GM18505 (cell line): Measurements from ENCODE around the gene DOCK8.

Source experiments
- ATAC-seq: cut with Tn5 transposase; IDR thresholded peaks from one replicate; pipeline ENCODE4 v1.9.1; 2021; ENCODE audit not compliant: unreplicated experiment
- POLR2A ChIP-seq: IDR thresholded peaks from 4 replicates; pipeline ENCODE4 v1.6.1; 2011; ENCODE audit warnings: borderline replicate concordance; ENCODE audit not compliant: insufficient read depth, insufficient read length; ENCODE audit errors: extremely low read depth

DOCK8 gene

GRCh38 chr9:266228-266627 lies 51.6 kb downstream of the DOCK8 start:
- no peak for TF ChIP-seq POLR2A
- ATAC-seq: no peak

DNA sequence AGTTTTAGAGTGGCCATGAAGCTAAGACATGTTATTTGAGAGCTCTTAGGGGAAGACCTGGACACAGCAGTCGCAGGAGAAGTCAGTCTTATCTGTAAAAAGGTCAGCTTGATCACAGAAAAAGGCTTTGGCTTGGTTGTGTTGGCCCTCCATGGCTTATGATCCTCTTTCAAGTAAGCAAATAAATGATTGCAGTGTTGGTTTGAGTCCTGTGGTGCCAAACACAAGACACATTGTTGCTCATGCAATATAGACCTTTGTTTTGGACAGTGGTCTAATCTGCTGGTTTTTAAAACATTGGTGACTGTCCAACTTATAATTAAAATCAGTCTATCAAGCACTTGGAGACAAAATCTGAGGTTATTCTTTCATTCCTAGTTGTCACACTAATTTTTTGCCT lies 54.0 kb downstream of the DOCK8 start:
- no peak for ATAC-seq
- TF ChIP-seq POLR2A: no peak

- TF ChIP-seq POLR2A: no peak
- no peak for ATAC-seq
Measured at GRCh38 chr9:269081-269711, 54.5 kb downstream of the DOCK8 start.

DNA sequence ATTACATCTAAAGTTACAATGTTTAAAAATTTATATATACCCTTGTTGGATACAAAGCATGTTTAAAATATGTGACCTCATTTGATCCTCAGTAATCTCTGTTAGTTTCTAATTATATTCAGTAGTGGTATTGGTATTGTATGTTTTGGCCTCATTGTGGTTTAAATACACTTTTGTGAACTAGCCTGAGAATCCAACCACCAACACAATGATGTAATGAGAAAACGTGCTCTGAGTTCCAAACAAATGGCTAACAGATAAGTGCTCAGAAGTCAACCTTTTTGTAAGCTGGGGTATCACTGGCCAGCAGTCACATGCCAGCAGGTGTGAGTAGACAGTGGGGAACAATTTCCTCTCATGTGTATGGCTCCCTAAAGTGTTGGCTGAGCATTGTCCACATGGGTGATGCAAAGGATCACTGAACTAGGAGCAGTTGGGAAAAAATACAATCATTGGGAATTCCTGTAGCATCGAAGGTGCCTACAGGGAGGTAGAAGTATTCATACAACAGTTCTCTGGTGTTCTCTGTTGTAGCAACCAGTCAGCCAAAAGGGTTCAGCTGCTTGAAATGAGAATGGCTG lies 56.1 kb downstream of the DOCK8 start:
- TF ChIP-seq POLR2A: no peak
- no peak for ATAC-seq

GRCh38 chr9:272251-273213 lies 57.9 kb downstream of the DOCK8 start:
- peak; percentile 67 for TF ChIP-seq POLR2A
- ATAC-seq: peak; percentile 97

GRCh38 chr9:274406-274805 lies 59.7 kb downstream of the DOCK8 start:
- TF ChIP-seq POLR2A: no peak
- ATAC-seq: no peak

GRCh38 chr9:277601-278295 lies 63.1 kb downstream of the DOCK8 start:
- TF ChIP-seq POLR2A: no peak
- no peak for ATAC-seq

GRCh38 chr9:278651-279050 lies 64.0 kb downstream of the DOCK8 start:
- no peak for ATAC-seq

GRCh38 chr9:279674-280073 lies 65.0 kb downstream of the DOCK8 start:
- TF ChIP-seq POLR2A: no peak
- ATAC-seq: no peak

More at GRCh38 chr9:278651-279050, 64.0 kb downstream of the DOCK8 start:
- no peak for TF ChIP-seq POLR2A

GRCh38 chr9:281741-282645 lies 67.3 kb downstream of the DOCK8 start:
- TF ChIP-seq POLR2A: no peak
- ATAC-seq: no peak

DNA sequence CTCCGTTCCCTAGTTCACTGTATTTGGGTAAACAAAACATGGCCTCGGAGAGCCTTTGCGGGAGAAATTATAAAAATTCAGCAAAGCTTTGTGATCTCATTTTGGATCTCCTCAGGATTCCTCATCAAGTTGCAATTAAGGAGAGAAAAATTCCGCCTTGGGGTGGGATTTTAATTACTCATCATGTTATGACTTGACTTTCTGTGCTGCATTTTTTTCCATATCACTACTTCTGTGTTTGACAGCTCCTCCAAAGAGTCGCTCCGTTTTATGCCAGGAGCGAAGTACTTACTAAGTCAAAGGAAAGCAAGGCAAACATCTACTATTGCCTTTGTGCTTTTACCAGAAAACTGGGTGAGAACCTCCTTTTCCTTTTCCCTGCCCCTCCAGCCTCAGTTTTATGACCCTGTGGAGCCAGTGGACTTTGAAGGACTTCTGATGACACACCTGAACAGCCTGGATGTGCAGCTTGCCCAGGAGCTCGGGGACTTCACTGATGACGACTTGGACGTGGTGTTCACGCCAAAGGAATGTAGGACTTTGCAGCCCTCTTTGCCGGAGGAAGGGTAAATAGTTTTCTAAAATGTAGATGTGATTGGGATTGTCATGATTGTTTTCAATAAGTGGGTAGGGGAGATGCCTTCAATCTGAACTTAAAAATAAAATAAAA lies 71.5 kb downstream of the DOCK8 start:
- no peak for TF ChIP-seq POLR2A

GRCh38 chr9:289121-289520 lies 74.5 kb downstream of the DOCK8 start:
- TF ChIP-seq POLR2A: no peak
- ATAC-seq: no peak

More for the DNA sequence above, 71.5 kb downstream of the DOCK8 start:
- no peak for ATAC-seq
